CD14-positive monocyte (primary cell): ENCODE results near the gene DOK5. TPM values are rescaled to one million over a fixed set of nuclear protein-coding genes. Genes with fewer than 3 reads are reported as not detected.

Experiments
- DNase-seq, 3 donors: peaks; one replicate each; pipeline ENCODE4 v3.0.0-alpha.2; 2011 to 2022
- H2AFZ ChIP-seq: 2 replicates; pipeline ENCODE4 v1.6.0; 2012; ENCODE audit warnings: mild to moderate bottlenecking, low read depth, low read length, inconsistent platforms; ENCODE audit not compliant: insufficient read depth, poor library complexity, severe bottlenecking
- H3K27ac ChIP-seq, 2 donors: 1 replicate in 1 of 2; 2 replicates in 1 of 2; pipeline ENCODE4 v1.5.1; 2012 to 2013; ENCODE audit warnings: low read length in 2 of 2, control low read depth in 1 of 2, inconsistent platforms in 1 of 2, low read depth in 1 of 2, mild to moderate bottlenecking in 1 of 2
- H3K27me3 ChIP-seq, 2 donors: one replicate each; pipeline versions ENCODE4 v1.6.0 to v1.6.1; 2011 to 2013; ENCODE audit warnings: low read length in 2 of 2; ENCODE audit not compliant: control insufficient read depth in 2 of 2, insufficient read depth in 2 of 2
- H3K36me3 ChIP-seq, 2 donors: replicated peaks in 1 of 2; 1 replicate in 1 of 2; 2 replicates in 1 of 2; pipeline versions ENCODE4 v1.5.1 to v1.6.1; 2012 to 2013; ENCODE audit warnings: low read length in 2 of 2, control low read depth in 1 of 2, inconsistent platforms in 1 of 2, mild to moderate bottlenecking in 1 of 2; ENCODE audit not compliant: insufficient read depth in 2 of 2, control insufficient read depth in 1 of 2
- H3K4me1 ChIP-seq, 2 donors: 1 replicate in 1 of 2; 2 replicates in 1 of 2; pipeline versions ENCODE4 v1.5.1 to v1.6.1; 2012 to 2013; ENCODE audit warnings: low read length in 2 of 2, control low read depth in 1 of 2, inconsistent platforms in 1 of 2, mild to moderate bottlenecking in 1 of 2, moderate library complexity in 1 of 2; ENCODE audit not compliant: insufficient read depth in 2 of 2, control insufficient read depth in 1 of 2
- H3K4me2 ChIP-seq: replicated peaks from 2 replicates; pipeline ENCODE3; 2012; ENCODE audit warnings: low read length, moderate library complexity, mild to moderate bottlenecking; ENCODE audit not compliant: poor library complexity, severe bottlenecking; ENCODE audit errors: extremely low read depth
- H3K4me3 ChIP-seq, 3 experiments: fragments of 200-600 bp in 1 of 3; sonication (generic) in 1 of 3; replicated peaks in 1 of 3; 1 replicate in 2 of 3; 2 replicates in 1 of 3; pipeline ENCODE4 v1.5.1; 2011 to 2013; ENCODE audit warnings: low read length in 3 of 3, mild to moderate bottlenecking in 3 of 3, control low read depth in 2 of 3, low read depth in 2 of 3, inconsistent platforms in 1 of 3, moderate library complexity in 1 of 3
- H3K79me2 ChIP-seq: 2 replicates; pipeline ENCODE4 v1.6.0; 2012; ENCODE audit warnings: mild to moderate bottlenecking, control low read depth, inconsistent platforms, low read length, moderate library complexity; ENCODE audit not compliant: insufficient read depth
- H3K9ac ChIP-seq: 2 replicates; pipeline ENCODE4 v1.6.0; 2017; ENCODE audit warnings: low read length, mild to moderate bottlenecking; ENCODE audit not compliant: insufficient read depth, poor library complexity, severe bottlenecking
- H3K9me3 ChIP-seq, 2 donors: replicated peaks in 1 of 2; 1 replicate in 1 of 2; 2 replicates in 1 of 2; pipeline versions ENCODE4 v1.5.1 to v1.6.1; 2012 to 2013; ENCODE audit warnings: low read length in 2 of 2, control low read depth in 1 of 2; ENCODE audit not compliant: control insufficient read depth in 1 of 2, insufficient read depth in 1 of 2
- H4K20me1 ChIP-seq: 2 replicates; pipeline ENCODE4 v1.6.0; 2012; ENCODE audit warnings: mild to moderate bottlenecking, low read length, control low read depth, moderate library complexity; ENCODE audit not compliant: insufficient read depth
- H3K27ac Mint-ChIP-seq, 7 donors: one replicate each; pipeline ENCODE4 v1.8.0; 2020; ENCODE audit warnings: mild to moderate bottlenecking in 7 of 7, mixed read lengths in 7 of 7, moderate library complexity in 6 of 7, inconsistent platforms in 2 of 7
- H3K27me3 Mint-ChIP-seq, 3 donors: one replicate each; pipeline ENCODE4 v1.8.0; 2021 to 2022; ENCODE audit warnings: low read depth in 3 of 3, mild to moderate bottlenecking in 3 of 3, mixed read lengths in 3 of 3, moderate library complexity in 3 of 3, inconsistent platforms in 1 of 3
- H3K36me3 Mint-ChIP-seq, 2 donors: one replicate each; pipeline ENCODE4 v1.8.0; 2020; ENCODE audit warnings: mixed read lengths in 2 of 2, inconsistent platforms in 1 of 2, mild to moderate bottlenecking in 1 of 2
- H3K4me1 Mint-ChIP-seq: one replicate; pipeline ENCODE4 v1.8.0; 2020; ENCODE audit warnings: mild to moderate bottlenecking, mixed read lengths
- H3K4me3 Mint-ChIP-seq, 2 donors: one replicate each; pipeline ENCODE4 v1.8.0; 2020; ENCODE audit warnings: mild to moderate bottlenecking in 2 of 2, mixed read lengths in 2 of 2, moderate library complexity in 1 of 2
- H3K9me3 Mint-ChIP-seq, 7 donors: one replicate each; pipeline ENCODE4 v1.8.0; 2020 to 2022; ENCODE audit warnings: mixed read lengths in 7 of 7, mild to moderate bottlenecking in 6 of 7, moderate library complexity in 6 of 7, inconsistent platforms in 2 of 7
- WGBS: methylation state at CpG from one replicate; pipeline ENCODE4 v1.1.5; 2013; ENCODE audit warnings: missing lambda C conversion rate; ENCODE audit not compliant: insufficient coverage; 5-methylcytosine and 5-hydroxymethylcytosine counted together
- intact Hi-C, 2 donors: fragments of 100-400 bp; cut with micrococcal nuclease; formaldehyde crosslinking; loops; one replicate each; pipeline versions ENCODE4 v1.15.0 to v1.15.1; 2023
- polyA plus RNA-seq, 3 donors: library from polyadenylated mRNA; depleted of rRNA in 1 of 3; unstranded in 2 of 3; stranded (reverse) in 1 of 3; fragments of 300-500 nt in 2 of 3; fragments of >200 nt in 1 of 3; fragmentation: Illumina TruSeq in 2 of 3; gene quantifications; 1 replicate in 2 of 3; 2 replicates in 1 of 3; pipeline ENCODE4 v1.2.3, GENCODE V29; 2012 to 2021
- TF ChIP-seq, protein P1 (sequence below): fragments of 200-600 bp; IDR thresholded peaks from one replicate; pipeline ENCODE4 v1.8.0; 2022; ENCODE audit warnings: antibody characterized with exemption, mild to moderate bottlenecking

DOK5 gene
- polyA plus RNA-seq, 3 donors = not detected

DNA sequence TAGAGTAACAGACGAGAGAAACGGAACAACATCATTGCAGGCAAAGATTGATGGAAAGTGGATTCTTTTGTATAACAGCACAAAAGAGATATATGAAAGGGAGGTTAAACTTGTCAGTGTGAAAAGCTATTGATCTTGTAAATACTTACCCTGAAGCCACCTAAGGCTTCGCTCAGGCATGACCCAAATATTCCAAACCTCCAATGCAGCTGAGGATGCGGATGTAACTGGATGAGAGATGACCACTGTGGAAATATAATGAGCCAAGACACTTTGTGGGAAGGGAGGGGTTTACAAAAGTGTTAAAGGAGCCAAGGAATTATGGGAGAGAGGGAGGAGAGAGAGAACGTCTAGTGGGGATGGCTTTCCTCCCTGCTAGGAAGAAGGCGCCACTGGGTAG, 112.0 kb downstream of the DOK5 start:
- no peaks in the 10 kb centered on the region for H3K4me1 ChIP-seq
- no peak for DNase-seq
- Mint-ChIP-seq H3K9me3 (peaks cover 0 to 7% (median 5%) of the 10 kb centered on the region in 7 donors), H3K27ac (no peak overlapping the region), H3K27me3 (peaks cover 0 to 3% (median 2%) of the 10 kb centered on the region in 3 donors), H3K4me1 (no peaks in the 10 kb centered on the region), H3K36me3 (no peaks in the 10 kb centered on the region), H3K4me3 (no peak overlapping the region)
- no peaks in the 10 kb centered on the region for H3K36me3 ChIP-seq
- 100% methylated on average over 1 of the region's 6 CpGs for WGBS
- no peaks in the 10 kb centered on the region for H3K27me3 ChIP-seq
- TF ChIP-seq, protein P1, sequence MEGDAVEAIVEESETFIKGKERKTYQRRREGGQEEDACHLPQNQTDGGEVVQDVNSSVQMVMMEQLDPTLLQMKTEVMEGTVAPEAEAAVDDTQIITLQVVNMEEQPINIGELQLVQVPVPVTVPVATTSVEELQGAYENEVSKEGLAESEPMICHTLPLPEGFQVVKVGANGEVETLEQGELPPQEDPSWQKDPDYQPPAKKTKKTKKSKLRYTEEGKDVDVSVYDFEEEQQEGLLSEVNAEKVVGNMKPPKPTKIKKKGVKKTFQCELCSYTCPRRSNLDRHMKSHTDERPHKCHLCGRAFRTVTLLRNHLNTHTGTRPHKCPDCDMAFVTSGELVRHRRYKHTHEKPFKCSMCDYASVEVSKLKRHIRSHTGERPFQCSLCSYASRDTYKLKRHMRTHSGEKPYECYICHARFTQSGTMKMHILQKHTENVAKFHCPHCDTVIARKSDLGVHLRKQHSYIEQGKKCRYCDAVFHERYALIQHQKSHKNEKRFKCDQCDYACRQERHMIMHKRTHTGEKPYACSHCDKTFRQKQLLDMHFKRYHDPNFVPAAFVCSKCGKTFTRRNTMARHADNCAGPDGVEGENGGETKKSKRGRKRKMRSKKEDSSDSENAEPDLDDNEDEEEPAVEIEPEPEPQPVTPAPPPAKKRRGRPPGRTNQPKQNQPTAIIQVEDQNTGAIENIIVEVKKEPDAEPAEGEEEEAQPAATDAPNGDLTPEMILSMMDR = no peak
- no peak overlapping the region for H2AFZ ChIP-seq
- H3K79me2 ChIP-seq = no peaks in the 10 kb centered on the region
- no peaks in the 10 kb centered on the region for H4K20me1 ChIP-seq
- intact Hi-C loops = no loop called here
- H3K27ac ChIP-seq = no peak overlapping the region
- no peak overlapping the region for H3K9ac ChIP-seq
- no peaks in the 10 kb centered on the region for H3K9me3 ChIP-seq
- no peak overlapping the region for H3K4me2 ChIP-seq
- H3K4me3 ChIP-seq = no peak overlapping the region

DNA sequence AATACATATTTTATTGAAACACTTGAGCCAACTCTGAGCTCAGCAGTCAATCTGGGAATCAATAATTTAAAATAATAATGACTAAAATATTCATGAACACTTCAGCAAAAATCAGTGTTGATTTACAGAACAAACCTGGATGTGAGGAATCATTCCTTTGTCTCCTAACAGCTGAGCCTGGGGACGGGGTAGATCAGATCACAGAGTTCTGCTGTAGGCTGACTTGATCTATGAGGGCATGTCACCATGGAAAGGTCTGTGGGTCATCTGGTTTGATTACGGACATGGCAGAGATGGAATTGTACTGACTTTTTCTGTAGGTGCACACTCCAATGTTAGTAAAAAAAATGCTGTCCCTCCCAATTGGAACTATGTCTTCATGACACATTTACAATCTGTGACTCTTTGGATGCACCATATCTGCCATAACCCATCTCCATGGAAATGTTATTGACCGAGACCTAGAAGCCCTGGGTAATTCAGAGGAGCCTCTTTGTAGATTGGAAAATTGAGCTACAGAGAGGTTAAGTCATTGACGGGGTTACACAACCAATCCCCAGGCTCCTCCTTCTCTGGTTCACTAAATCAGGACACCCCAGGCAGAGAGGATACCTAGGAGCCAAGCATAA, 114.1 kb downstream of the DOK5 start:
- no peak overlapping the region for H3K4me3 ChIP-seq
- no peak overlapping the region for H3K27ac Mint-ChIP-seq

More for the DNA sequence above, 114.1 kb downstream of the DOK5 start:
- no peaks in the 10 kb centered on the region for H3K36me3 ChIP-seq
- no peak for DNase-seq
- TF ChIP-seq, protein P1 = no peak
- no peak overlapping the region for H2AFZ ChIP-seq
- H3K79me2 ChIP-seq = no peaks in the 10 kb centered on the region
- no peaks in the 10 kb centered on the region for H3K9me3 ChIP-seq
- no peaks in the 10 kb centered on the region for H3K4me1 Mint-ChIP-seq
- no peaks in the 10 kb centered on the region for H3K36me3 Mint-ChIP-seq
- H3K4me1 ChIP-seq = no peaks in the 10 kb centered on the region
- peaks cover 0 to 2% (median 2%) of the 10 kb centered on the region in 3 donors for H3K27me3 Mint-ChIP-seq
- H4K20me1 ChIP-seq = no peaks in the 10 kb centered on the region
- no peak overlapping the region for H3K27ac ChIP-seq
- no peak overlapping the region for H3K9ac ChIP-seq
- H3K9me3 Mint-ChIP-seq = peaks cover 0 to 7% (median 2%) of the 10 kb centered on the region in 7 donors
- no peak overlapping the region for H3K4me2 ChIP-seq
- H3K27me3 ChIP-seq = no peaks in the 10 kb centered on the region
- intact Hi-C loops = no loop called here
- WGBS = 100% methylated on average over 1 of the region's 4 CpGs
- H3K4me3 Mint-ChIP-seq = no peak overlapping the region
